Astrocyte of the cerebellum (primary cell): ENCODE results near the gene PAFAH1B2.

ENCODE experiments used
- DNase-seq: peaks from one replicate; pipeline ENCODE4 v3.0.0-alpha.2; 2011; ENCODE audit warnings: low read depth
- H3K4me3 ChIP-seq: 2 replicates; pipeline ENCODE4 v1.5.1; 2011; ENCODE audit warnings: mild to moderate bottlenecking, low read depth, low read length, moderate library complexity
- in situ Hi-C: cut with HindIII; loops from 2 replicates; pipeline ENCODE4 v1.10.0; 2017; ENCODE audit warnings: low sequenced_read_pairs
- TF ChIP-seq, protein P1 (sequence below): IDR thresholded peaks from 2 replicates; pipeline ENCODE4 v1.5.1; 2012; ENCODE audit warnings: low read length, low read depth, moderate library complexity, mild to moderate bottlenecking; ENCODE audit errors: missing control alignments

The PAFAH1B2 gene

DNA sequence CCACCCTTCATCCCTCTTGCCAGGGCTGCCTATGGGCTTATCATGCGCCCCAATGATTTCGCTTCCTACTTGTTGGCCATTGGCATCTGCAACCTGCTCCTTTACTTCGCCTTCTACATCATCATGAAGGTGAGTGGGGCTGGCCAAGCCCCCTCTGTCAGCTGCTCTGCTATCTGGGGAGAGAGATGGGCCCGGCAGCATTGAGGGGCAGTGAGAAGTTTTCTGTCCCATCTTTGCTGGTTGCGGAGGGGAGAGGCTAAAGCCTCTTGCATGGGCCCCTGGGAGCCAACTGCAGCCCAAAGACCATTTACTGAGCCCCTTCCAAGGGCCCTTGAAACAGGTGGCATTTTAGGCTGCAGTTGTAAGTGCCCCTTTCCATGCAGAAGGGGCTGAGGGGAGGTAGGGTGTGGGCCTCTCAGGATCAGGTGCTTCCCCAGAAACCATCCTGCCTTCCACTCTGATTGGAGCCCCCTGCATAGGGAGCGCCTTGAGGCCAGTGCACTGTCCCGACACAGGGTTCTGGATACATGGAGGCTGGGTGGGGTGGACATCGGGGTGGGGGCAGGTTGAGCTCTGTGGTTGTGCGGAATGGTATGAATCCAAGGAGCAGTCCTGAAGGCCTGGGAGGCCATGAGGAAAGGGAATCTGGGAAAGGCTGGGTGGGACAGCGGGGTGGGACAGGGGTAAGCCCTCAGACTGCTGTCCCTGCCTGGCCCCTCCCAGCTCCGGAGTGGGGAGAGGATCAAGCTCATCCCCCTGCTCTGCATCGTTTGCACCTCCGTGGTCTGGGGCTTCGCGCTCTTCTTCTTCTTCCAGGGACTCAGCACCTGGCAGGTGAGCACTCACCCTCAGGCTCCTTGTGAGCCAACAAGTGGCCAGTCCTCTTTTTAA lies 49.3 kb downstream of the PAFAH1B2 start:
- no peak overlapping the region for H3K4me3 ChIP-seq
- in situ Hi-C loops, result no loop called here
- TF ChIP-seq, protein P1, sequence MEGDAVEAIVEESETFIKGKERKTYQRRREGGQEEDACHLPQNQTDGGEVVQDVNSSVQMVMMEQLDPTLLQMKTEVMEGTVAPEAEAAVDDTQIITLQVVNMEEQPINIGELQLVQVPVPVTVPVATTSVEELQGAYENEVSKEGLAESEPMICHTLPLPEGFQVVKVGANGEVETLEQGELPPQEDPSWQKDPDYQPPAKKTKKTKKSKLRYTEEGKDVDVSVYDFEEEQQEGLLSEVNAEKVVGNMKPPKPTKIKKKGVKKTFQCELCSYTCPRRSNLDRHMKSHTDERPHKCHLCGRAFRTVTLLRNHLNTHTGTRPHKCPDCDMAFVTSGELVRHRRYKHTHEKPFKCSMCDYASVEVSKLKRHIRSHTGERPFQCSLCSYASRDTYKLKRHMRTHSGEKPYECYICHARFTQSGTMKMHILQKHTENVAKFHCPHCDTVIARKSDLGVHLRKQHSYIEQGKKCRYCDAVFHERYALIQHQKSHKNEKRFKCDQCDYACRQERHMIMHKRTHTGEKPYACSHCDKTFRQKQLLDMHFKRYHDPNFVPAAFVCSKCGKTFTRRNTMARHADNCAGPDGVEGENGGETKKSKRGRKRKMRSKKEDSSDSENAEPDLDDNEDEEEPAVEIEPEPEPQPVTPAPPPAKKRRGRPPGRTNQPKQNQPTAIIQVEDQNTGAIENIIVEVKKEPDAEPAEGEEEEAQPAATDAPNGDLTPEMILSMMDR, result no peak
- no peak for DNase-seq

DNA sequence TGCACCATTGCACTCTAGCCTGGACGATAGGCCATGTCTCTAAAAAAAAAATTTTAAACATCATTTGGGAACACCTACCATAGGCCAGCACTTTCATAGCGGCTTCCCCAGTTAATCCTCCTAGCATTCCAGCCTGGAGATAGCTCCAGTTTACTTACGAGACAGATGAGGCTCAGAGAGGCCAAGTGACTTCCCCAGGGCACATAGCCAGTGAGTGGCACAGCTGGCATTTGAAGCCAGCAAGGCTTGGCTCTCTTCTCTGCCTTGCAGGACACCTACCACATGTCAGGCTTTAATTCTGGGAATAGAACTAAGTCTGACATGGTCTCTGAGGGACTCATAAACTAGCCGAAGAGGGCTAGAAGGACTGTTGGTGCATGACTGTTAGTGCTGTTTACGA lies 50.2 kb downstream of the PAFAH1B2 start:
- no peak for DNase-seq
- in situ Hi-C loops, result no loop called here
- TF ChIP-seq, protein P1, result no peak

DNA sequence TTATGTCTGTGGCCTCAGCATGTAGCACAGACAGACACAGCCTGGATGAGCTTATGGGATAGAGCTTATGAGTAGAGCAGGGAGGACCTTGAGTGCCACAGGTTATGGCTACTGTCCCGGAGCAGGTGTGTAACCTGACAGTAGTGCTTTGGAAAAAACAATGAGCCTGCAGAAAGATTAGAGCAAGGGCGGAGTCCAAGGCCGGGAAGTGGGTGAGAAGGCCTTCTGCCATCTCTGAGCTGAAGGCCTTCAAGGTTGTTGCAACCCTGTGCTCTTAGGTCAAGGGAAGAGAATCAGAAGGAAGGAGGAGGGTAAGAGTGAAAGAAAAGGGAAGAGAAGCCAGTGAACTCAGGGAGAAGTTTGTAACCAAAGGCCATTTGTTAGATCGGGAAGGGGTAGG lies 51.2 kb downstream of the PAFAH1B2 start:
- H3K4me3 ChIP-seq, result no peak overlapping the region
- in situ Hi-C loops, result no loop called here
- TF ChIP-seq, protein P1, result no peak
- DNase-seq, result no peak

More for the DNA sequence above, 50.2 kb downstream of the PAFAH1B2 start:
- H3K4me3 ChIP-seq, result no peak overlapping the region

DNA sequence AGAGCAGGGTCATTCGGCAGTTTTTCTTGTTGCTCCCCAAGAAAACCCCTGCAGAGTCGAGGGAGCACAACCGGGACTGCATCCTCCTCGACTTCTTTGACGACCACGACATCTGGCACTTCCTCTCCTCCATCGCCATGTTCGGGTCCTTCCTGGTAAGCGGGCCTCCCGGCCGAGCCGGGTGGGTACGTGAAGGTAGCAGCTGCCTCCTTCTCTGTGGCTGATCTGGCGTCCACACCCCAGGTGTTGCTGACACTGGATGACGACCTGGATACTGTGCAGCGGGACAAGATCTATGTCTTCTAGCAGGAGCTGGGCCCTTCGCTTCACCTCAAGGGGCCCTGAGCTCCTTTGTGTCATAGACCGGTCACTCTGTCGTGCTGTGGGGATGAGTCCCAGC lies 51.7 kb downstream of the PAFAH1B2 start:
- no peak for DNase-seq
- in situ Hi-C loops, result no loop called here
- TF ChIP-seq, protein P1, result no peak
- no peak overlapping the region for H3K4me3 ChIP-seq

DNA sequence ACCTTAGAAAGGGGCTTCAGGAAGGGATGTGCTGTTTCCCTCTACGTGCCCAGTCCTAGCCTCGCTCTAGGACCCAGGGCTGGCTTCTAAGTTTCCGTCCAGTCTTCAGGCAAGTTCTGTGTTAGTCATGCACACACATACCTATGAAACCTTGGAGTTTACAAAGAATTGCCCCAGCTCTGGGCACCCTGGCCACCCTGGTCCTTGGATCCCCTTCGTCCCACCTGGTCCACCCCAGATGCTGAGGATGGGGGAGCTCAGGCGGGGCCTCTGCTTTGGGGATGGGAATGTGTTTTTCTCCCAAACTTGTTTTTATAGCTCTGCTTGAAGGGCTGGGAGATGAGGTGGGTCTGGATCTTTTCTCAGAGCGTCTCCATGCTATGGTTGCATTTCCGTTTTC lies 52.9 kb downstream of the PAFAH1B2 start:
- TF ChIP-seq, protein P1, result no peak
- H3K4me3 ChIP-seq, result no peak overlapping the region
- in situ Hi-C loops, result no loop called here
- no peak for DNase-seq

DNA sequence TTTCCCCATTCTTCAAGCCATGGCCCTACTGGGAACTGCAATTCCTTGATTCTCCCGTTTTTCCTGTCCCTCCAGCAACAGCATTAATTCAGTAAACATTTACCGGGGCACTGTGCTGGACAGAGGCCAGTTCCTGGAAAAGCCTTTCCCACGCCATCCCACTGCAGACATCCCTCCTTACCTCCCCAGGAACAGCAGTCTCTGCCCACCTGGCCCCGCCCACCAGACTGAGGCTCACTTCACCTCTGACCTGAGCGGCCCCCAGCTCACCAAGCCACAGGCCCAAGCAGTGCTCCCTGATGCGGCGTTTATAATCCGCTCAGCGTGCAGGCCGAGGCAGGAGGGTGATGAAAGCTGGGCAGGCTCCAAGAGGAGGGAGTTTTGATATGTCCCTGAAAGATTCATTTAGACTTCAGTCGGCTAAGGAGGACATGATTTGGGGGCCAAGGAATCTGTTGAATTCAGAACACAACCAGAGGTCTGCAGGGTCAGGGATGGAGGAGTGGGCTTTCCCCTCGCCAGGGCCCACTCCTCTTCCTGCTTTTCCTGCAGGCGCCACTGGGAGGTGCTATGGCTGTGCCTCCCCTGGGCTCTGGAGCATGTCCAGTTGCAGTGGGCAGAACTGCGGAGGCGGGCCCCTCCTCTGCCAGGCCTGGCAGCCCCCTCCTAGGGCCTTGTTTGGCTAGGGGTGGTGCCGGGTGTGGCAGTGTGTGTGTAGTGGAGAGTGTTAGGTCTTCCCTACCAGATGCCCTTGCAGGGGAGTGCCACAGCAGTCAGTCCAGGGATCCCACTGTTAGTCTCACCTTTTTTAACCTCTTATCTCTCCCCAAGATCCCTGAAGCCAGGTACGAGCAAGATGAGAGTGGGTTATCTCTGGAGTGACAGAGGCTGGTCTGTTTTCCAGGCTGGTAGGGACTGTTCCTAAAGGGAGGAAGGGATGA lies 53.7 kb downstream of the PAFAH1B2 start:
- no peak overlapping the region for H3K4me3 ChIP-seq
- in situ Hi-C loops, result no loop called here
- DNase-seq, result no peak
- TF ChIP-seq, protein P1, result peak; percentile 53
